DND-41 (cell line): Measurements from ENCODE around the gene CYP21A2.

Source experiments
- CTCF ChIP-seq: IDR thresholded peaks from 2 replicates; pipeline ENCODE4 v1.5.1; 2012; ENCODE audit warnings: borderline replicate concordance, low read length, moderate library complexity, mild to moderate bottlenecking; ENCODE audit not compliant: poor library complexity, severe bottlenecking; ENCODE audit errors: extremely low read depth
- EZH2 ChIP-seq: IDR thresholded peaks from 3 replicates; pipeline ENCODE4 v1.6.1; 2012; ENCODE audit warnings: borderline replicate concordance, low read depth, mild to moderate bottlenecking, moderate library complexity, low read length, inconsistent platforms; ENCODE audit not compliant: severe bottlenecking

GRCh38 chr6:32047539-32047854 lies 9.3 kb downstream of the CYP21A2 start:
- TF ChIP-seq CTCF, result no peak
- TF ChIP-seq EZH2, result no peak
